H1 (cell line): ENCODE data around the gene CAMTA1. TPM values are rescaled to one million over a fixed set of nuclear protein-coding genes. Genes with fewer than 3 reads are reported as not detected.

ENCODE experiments used
- CTCF ChIA-PET: fragments of 300-600 bp; sonication (Branson Sonifier 250); formaldehyde crosslinking; loops from one replicate; lab custom pipeline; 2021; ENCODE audit not compliant: partially characterized antibody; lab: Charles Lee
- POLR2A ChIA-PET: fragments of 300-600 bp; sonication (Branson Sonifier 250); formaldehyde crosslinking; loops from one replicate; lab custom pipeline; 2021; ENCODE audit warnings: inconsistent platforms; ENCODE audit not compliant: partially characterized antibody; lab: Charles Lee
- DNase-seq, 2 experiments: peaks; one replicate each; pipeline versions ENCODE4 v3.0.0 to v3.0.0-alpha.2; 2010 to 2022; ENCODE audit warnings: low spot score in 2 of 2, low read depth in 1 of 2, mixed read lengths in 1 of 2
- FAIRE-seq: peaks from 2 replicates; lab custom pipeline; 2011; peaks lifted over from hg19 to GRCh38; lab: Jason Lieb, UNC
- H2AFZ ChIP-seq: 2 replicates; pipeline ENCODE4 v1.8.1; 2012; ENCODE audit warnings: low read length, inconsistent platforms
- H2AK5ac ChIP-seq: 2 replicates; pipeline ENCODE4 v1.6.1; 2013; ENCODE audit warnings: low read depth, low read length
- H2BK120ac ChIP-seq: replicated peaks from 2 replicates; pipeline ENCODE3; 2013; ENCODE audit warnings: low read depth, low read length, inconsistent platforms
- H2BK12ac ChIP-seq: 2 replicates; pipeline ENCODE4 v1.6.1; 2013; ENCODE audit warnings: low read depth, low read length
- H2BK15ac ChIP-seq: 2 replicates; pipeline ENCODE4 v1.6.1; 2013; ENCODE audit warnings: low read length
- H2BK20ac ChIP-seq: 2 replicates; pipeline ENCODE4 v1.6.1; 2013; ENCODE audit warnings: low read length
- H2BK5ac ChIP-seq: 2 replicates; pipeline ENCODE4 v1.6.1; 2013; ENCODE audit warnings: low read depth, low read length
- H3K14ac ChIP-seq: 2 replicates; pipeline ENCODE4 v1.6.1; 2013; ENCODE audit warnings: inconsistent platforms; ENCODE audit not compliant: insufficient read length
- H3K18ac ChIP-seq: 2 replicates; pipeline ENCODE4 v1.6.1; 2013; ENCODE audit warnings: low read length; ENCODE audit errors: extremely low read depth
- H3K23ac ChIP-seq: 2 replicates; pipeline ENCODE4 v1.6.1; 2013; ENCODE audit warnings: inconsistent platforms; ENCODE audit not compliant: insufficient read length
- H3K23me2 ChIP-seq: 2 replicates; pipeline ENCODE4 v1.6.1; 2013; ENCODE audit warnings: low read depth, low read length
- H3K27ac ChIP-seq: 2 replicates; pipeline ENCODE4 v1.6.1; 2011; ENCODE audit warnings: low read depth, low read length, inconsistent platforms
- H3K27me3 ChIP-seq, 4 experiments: replicated peaks in 1 of 4; 1 replicate in 1 of 4; 2 replicates in 3 of 4; pipeline versions ENCODE4 v1.6.1 to v1.8.1; 2011 to 2013; ENCODE audit warnings: low read length in 3 of 4, mild to moderate bottlenecking in 3 of 4, inconsistent platforms in 2 of 4, mixed read lengths in 2 of 4, moderate library complexity in 1 of 4; ENCODE audit not compliant: control insufficient read depth in 3 of 4, insufficient read depth in 3 of 4; ENCODE audit errors: extremely low read depth in 1 of 4
- H3K36me3 ChIP-seq, 4 experiments: 2 replicates each; pipeline versions ENCODE4 v1.6.1 to v1.8.1; 2011 to 2013; ENCODE audit warnings: mild to moderate bottlenecking in 4 of 4, low read length in 3 of 4, moderate library complexity in 2 of 4, control low read depth in 1 of 4, inconsistent platforms in 1 of 4; ENCODE audit not compliant: insufficient read depth in 4 of 4, control insufficient read depth in 2 of 4
- H3K4ac ChIP-seq: replicated peaks from 2 replicates; pipeline ENCODE3; 2013; ENCODE audit warnings: low read length, low read depth, mixed read lengths, inconsistent platforms; ENCODE audit not compliant: insufficient read length
- H3K4me1 ChIP-seq, 4 experiments: replicated peaks in 1 of 4; 1 replicate in 1 of 4; 2 replicates in 3 of 4; pipeline versions ENCODE4 v1.6.1 to v1.8.1; 2011 to 2013; ENCODE audit warnings: low read length in 3 of 4, inconsistent platforms in 2 of 4, mixed read lengths in 1 of 4; ENCODE audit not compliant: insufficient read depth in 4 of 4, control insufficient read depth in 3 of 4
- H3K4me2 ChIP-seq, 2 experiments: 2 replicates each; pipeline versions ENCODE4 v1.6.1 to v1.8.1; 2011 to 2013; ENCODE audit warnings: low read depth in 2 of 2, low read length in 2 of 2, control low read depth in 1 of 2, inconsistent platforms in 1 of 2, mild to moderate bottlenecking in 1 of 2; ENCODE audit not compliant: insufficient read depth in 1 of 2
- H3K4me3 ChIP-seq, 4 experiments: fragments of 200-600, 300-600 bp in 1 of 4; sonication (generic), shearing (Covaris generic), sonication (Bioruptor Twin) in 1 of 4; 2 replicates each; pipeline versions ENCODE4 v1.5.1 to v1.8.1; 2011 to 2016; ENCODE audit warnings: low read length in 4 of 4, low read depth in 3 of 4, control low read depth in 2 of 4, inconsistent platforms in 2 of 4, mild to moderate bottlenecking in 2 of 4, mixed read lengths in 1 of 4, moderate library complexity in 1 of 4; ENCODE audit not compliant: insufficient read depth in 2 of 4; ENCODE audit errors: extremely low read depth in 1 of 4
- H3K56ac ChIP-seq: replicated peaks from 2 replicates; pipeline ENCODE3; 2013; ENCODE audit warnings: low read depth, mild to moderate bottlenecking, mixed read lengths, low read length, inconsistent platforms; ENCODE audit not compliant: insufficient read length
- H3K79me1 ChIP-seq: 2 replicates; pipeline ENCODE4 v1.6.1; 2013; ENCODE audit warnings: low read depth, low read length, control low read depth
- H3K79me2 ChIP-seq, 2 experiments: 2 replicates each; pipeline versions ENCODE4 v1.6.1 to v1.8.1; 2012 to 2013; ENCODE audit warnings: low read length in 2 of 2, mild to moderate bottlenecking in 2 of 2, inconsistent platforms in 1 of 2; ENCODE audit not compliant: insufficient read depth in 2 of 2, control insufficient read depth in 1 of 2
- H3K9ac ChIP-seq, 4 experiments: replicated peaks in 1 of 4; 1 replicate in 1 of 4; 2 replicates in 3 of 4; pipeline versions ENCODE4 v1.6.1 to v1.8.1; 2011 to 2013; ENCODE audit warnings: low read depth in 3 of 4, low read length in 3 of 4, control low read depth in 2 of 4, mild to moderate bottlenecking in 2 of 4, moderate library complexity in 2 of 4, inconsistent platforms in 1 of 4; ENCODE audit errors: extremely low read depth in 1 of 4
- H3K9me3 ChIP-seq, 2 experiments: 2 replicates each; pipeline versions ENCODE4 v1.6.1 to v1.8.1; 2012 to 2013; ENCODE audit warnings: mild to moderate bottlenecking in 2 of 2, moderate library complexity in 2 of 2, control low read depth in 1 of 2, inconsistent platforms in 1 of 2, low read depth in 1 of 2, low read length in 1 of 2, mixed read lengths in 1 of 2; ENCODE audit not compliant: insufficient read depth in 2 of 2
- H4K20me1 ChIP-seq, 2 experiments: replicated peaks in 1 of 2; 2 replicates each; pipeline versions ENCODE3 to v1.8.1; 2011 to 2013; ENCODE audit warnings: inconsistent platforms in 2 of 2, low read length in 2 of 2, mild to moderate bottlenecking in 1 of 2; ENCODE audit not compliant: insufficient read depth in 2 of 2, control insufficient read depth in 1 of 2
- H4K5ac ChIP-seq: 2 replicates; pipeline ENCODE4 v1.6.1; 2013; ENCODE audit warnings: low read length, low read depth, mixed read lengths, inconsistent platforms; ENCODE audit not compliant: insufficient read length
- H4K8ac ChIP-seq: 2 replicates; pipeline ENCODE4 v1.8.0; 2013; ENCODE audit warnings: mild to moderate bottlenecking, moderate library complexity, low read length, inconsistent platforms; ENCODE audit not compliant: insufficient read depth; ENCODE audit errors: extremely low read depth
- H4K91ac ChIP-seq: replicated peaks from 2 replicates; pipeline ENCODE3; 2013; ENCODE audit warnings: low read length, mixed read lengths, inconsistent platforms; ENCODE audit not compliant: insufficient read length
- EGR1 ChIP-seq: IDR thresholded peaks from 2 replicates; pipeline ENCODE4 v1.6.1; 2011; ENCODE audit warnings: low read depth, low read length, borderline replicate concordance
- EZH2 ChIP-seq: fragments of 200-600 bp; sonication (generic); IDR thresholded peaks from 2 replicates; pipeline ENCODE4 v1.7.1; 2012; ENCODE audit warnings: low read depth, mild to moderate bottlenecking, moderate library complexity, low read length, inconsistent platforms; ENCODE audit not compliant: severe bottlenecking
- RNF2 ChIP-seq: fragments of 200-900, 300-1000 bp; sonication (generic); IDR thresholded peaks from 2 replicates; pipeline ENCODE4 v1.7.1; 2016; ENCODE audit warnings: borderline replicate concordance, low read depth, mild to moderate bottlenecking, antibody characterized with exemption, low read length; ENCODE audit not compliant: poor library complexity, severe bottlenecking; ENCODE audit errors: missing control alignments
- SP2 ChIP-seq: IDR thresholded peaks from 2 replicates; pipeline ENCODE4 v1.6.1; 2012; ENCODE audit warnings: mild to moderate bottlenecking, low read length, inconsistent platforms
- whole genome bisulfite sequencing, 2 experiments: shearing (Covaris generic) in 1 of 2; methylation state at CpG; one replicate each; pipeline versions ENCODE4 v1.1.6 to v1.1.7; 2013 to 2015; ENCODE audit warnings: low lambda C conversion rate in 2 of 2, mixed read lengths in 2 of 2, inconsistent platforms in 1 of 2, low coverage in 1 of 2, missing lambda C conversion rate in 1 of 2; ENCODE audit not compliant: insufficient replicate concordance in 2 of 2, insufficient coverage in 1 of 2, insufficient read length in 1 of 2; ENCODE audit errors: extremely low coverage in 1 of 2, missing lambda C conversion rate in 1 of 2; 5-methylcytosine and 5-hydroxymethylcytosine counted together
- polyA plus RNA-seq, 7 experiments: library from polyadenylated mRNA; depleted of rRNA in 3 of 7; stranded (reverse) in 5 of 7; unstranded in 2 of 7; fragments of >200 nt in 5 of 7; fragments of 200-250 nt in 2 of 7; gene quantifications; 1 replicate in 5 of 7; 2 replicates in 1 of 7; 4 replicates in 1 of 7; pipeline versions ENCODE4 v1.2.1 to v1.2.3, GENCODE V29; 2011 to 2013; ENCODE audit warnings: missing spikeins in 2 of 7, mixed read lengths in 2 of 7
- total RNA-seq: library from RNA; stranded (reverse); fragmentation: NEBNext Ultra II Directional; extraction: Animal tissue kit (Norgen Biotek cat#: 25700); gene quantifications from 2 replicates; pipeline ENCODE4 v1.2.1, GENCODE V29; 2021

The CAMTA1 gene
- total and polyA plus RNA-seq, 2 of the 8 experiments (the other 6 are each of a cell fraction or from before 2014, with no cell fraction given): 65.0 to 119 TPM

- Histone ChIP-seq H3K27ac (no peak overlapping the region), H2BK20ac (no peak overlapping the region), H2AFZ (no peak overlapping the region), H3K9ac (no peak overlapping the region), H3K79me2 (no peaks in the 10 kb centered on the region), H3K9me3 (peaks cover 3 to 4% of the 10 kb centered on the region in 2 experiments; a peak in 2 of 4 replicates), H3K23me2 (no peaks in the 10 kb centered on the region), H2BK12ac (no peak overlapping the region), H2AK5ac (no peak overlapping the region), H3K14ac (no peak overlapping the region), H3K4ac (no peak overlapping the region), H4K8ac (no peak overlapping the region), H3K36me3 (no peaks in the 10 kb centered on the region), H3K56ac (no peak overlapping the region), H2BK15ac (no peak overlapping the region), H3K18ac (no peak overlapping the region), H3K23ac (no peak overlapping the region), H4K5ac (no peak overlapping the region), H2BK120ac (no peak overlapping the region), H3K79me1 (no peaks in the 10 kb centered on the region), H4K20me1 (no peaks in the 10 kb centered on the region), H3K27me3 (no peaks in the 10 kb centered on the region), H3K4me1 (peaks cover 0 to 4% (median 3%) of the 10 kb centered on the region in 4 experiments; a peak in 5 of 7 replicates), H4K91ac (no peak overlapping the region), H3K4me2 (no peak overlapping the region), H2BK5ac (no peak overlapping the region), H3K4me3 (no peak overlapping the region)
- DNase-seq: no peak
- ChIA-PET POLR2A (interaction anchor here (0.6 kb wide), 1 partner anchor 187 kb away, joined by 3 read pairs; no protein-coding TSS in a partner anchor), CTCF (interaction anchor here (1.0 kb wide), 1 partner anchor 92 kb away, joined by 4 read pairs; no protein-coding TSS in a partner anchor)
- WGBS, 2 experiments: 88% methylated on average over 3 of the region's 3 CpGs; no CpG with 5 or more reads in 1 of the 2 experiments
- no peak for TF ChIP-seq SP2
- TF ChIP-seq EZH2: no peak
- TF ChIP-seq EGR1: no peak
- TF ChIP-seq RNF2: no peak
- no peak for FAIRE-seq
Observed at GRCh38 chr1:7116001-7116400, 330.7 kb downstream of the CAMTA1 start.
